HCT116 (cell line): Measurements from ENCODE around the gene SETD5. TPM values are rescaled to one million over a fixed set of nuclear protein-coding genes. Genes with fewer than 3 reads are reported as not detected.

Source experiments
- ATAC-seq: fragments of 200-7000 bp; cut with Tn5 transposase; 2 replicates; pipeline ENCODE4 v1.9.1; 2020; ENCODE audit warnings: mild to moderate bottlenecking, moderate library complexity
- BruUV-seq: library from RNA; stranded (reverse); fragments of 400-500 nt; replicated peaks from 2 replicates; lab custom pipeline; 2021; lab: Mats Ljungman, UMichigan
- CTCF ChIA-PET: fragments of 300-600 bp; sonication (Branson Sonifier 250); formaldehyde crosslinking; loops from one replicate; lab custom pipeline; 2021; ENCODE audit warnings: antibody characterized with exemption; lab: Charles Lee
- POLR2A ChIA-PET: fragments of 300-600, 350-600 bp; sonication (Branson Sonifier 250); formaldehyde crosslinking; loops from one replicate; lab custom pipeline; 2021; ENCODE audit warnings: antibody characterized with exemption; lab: Charles Lee
- RAD21 ChIA-PET, 2 experiments: fragments of 300-600 bp; sonication (Branson Sonifier 250); formaldehyde crosslinking; loops; one replicate each; lab custom pipeline; 2023; ENCODE audit warnings: low total read pairs in 2 of 2; ENCODE audit not compliant: uncharacterized antibody in 2 of 2, unreplicated experiment in 2 of 2, low non-redundant PET in 1 of 2; lab: Charles Lee
- DNase-seq: peaks from one replicate; pipeline ENCODE4 v3.0.0-alpha.2; 2010; ENCODE audit warnings: low read depth, low spot score
- H2AFZ ChIP-seq: fragments of 200-600 bp; shearing (Covaris generic), sonication (generic); 2 replicates; pipeline ENCODE4 v1.6.1; 2017; ENCODE audit warnings: low read depth, mixed run types, mixed read lengths, antibody characterized with exemption, low read length; ENCODE audit not compliant: poor library complexity, severe bottlenecking
- H3K27ac ChIP-seq: 2 replicates; pipeline ENCODE4 v1.5.1; 2012; ENCODE audit warnings: low read depth, low read length
- H3K27me3 ChIP-seq: fragments of 200-600 bp; sonication (generic); 2 replicates; pipeline ENCODE4 v1.6.1; 2016; ENCODE audit warnings: mixed run types, low read length, mixed read lengths; ENCODE audit not compliant: insufficient read depth
- H3K36me3 ChIP-seq, 2 experiments: fragments of 200-500 bp in 1 of 2; fragments of 200-600 bp in 1 of 2; sonication (Bioruptor generic) in 1 of 2; sonication (generic) in 1 of 2; 2 replicates each; pipeline versions ENCODE4 v1.5.1 to v1.6.1; 2014 to 2016; ENCODE audit warnings: low read length in 2 of 2, inconsistent platforms in 1 of 2, mixed read lengths in 1 of 2, mixed run types in 1 of 2; ENCODE audit not compliant: insufficient read depth in 2 of 2, control insufficient read depth in 1 of 2
- H3K4me1 ChIP-seq, 2 experiments: fragments of 200-600 bp in 1 of 2; sonication (generic) in 1 of 2; 2 replicates each; pipeline versions ENCODE4 v1.5.1 to v1.6.1; 2012 to 2017; ENCODE audit warnings: low read length in 2 of 2, inconsistent platforms in 1 of 2, mild to moderate bottlenecking in 1 of 2, mixed read lengths in 1 of 2, mixed run types in 1 of 2, moderate library complexity in 1 of 2; ENCODE audit not compliant: insufficient read depth in 2 of 2, control insufficient read depth in 1 of 2
- H3K4me2 ChIP-seq: fragments of 200-600 bp; sonication (generic); 2 replicates; pipeline ENCODE4 v1.6.1; 2017; ENCODE audit warnings: mixed run types, low read length, mixed read lengths
- H3K4me3 ChIP-seq, 2 experiments: fragments of 200-600 bp in 1 of 2; sonication (generic) in 1 of 2; replicated peaks in 1 of 2; 2 replicates each; pipeline ENCODE4 v1.5.1; 2011 to 2016; ENCODE audit warnings: low read length in 2 of 2, control low read depth in 1 of 2, low read depth in 1 of 2, mild to moderate bottlenecking in 1 of 2, mixed read lengths in 1 of 2, mixed run types in 1 of 2
- H3K79me2 ChIP-seq: fragments of 200-600 bp; sonication (generic); 2 replicates; pipeline ENCODE4 v1.6.1; 2017; ENCODE audit warnings: mild to moderate bottlenecking, mixed run types, low read length, moderate library complexity, mixed read lengths; ENCODE audit not compliant: insufficient read depth
- H3K9ac ChIP-seq: fragments of 200-600 bp; sonication (generic); 2 replicates; pipeline ENCODE4 v1.6.1; 2016; ENCODE audit warnings: low read length, mixed read lengths
- H3K9me2 ChIP-seq: fragments of 200-600 bp; sonication (generic), shearing (Covaris generic); 2 replicates; pipeline ENCODE4 v1.6.1; 2017; ENCODE audit warnings: mixed run types, mild to moderate bottlenecking, moderate library complexity; ENCODE audit not compliant: insufficient read depth
- H3K9me3 ChIP-seq, 2 experiments: fragments of 200-500 bp in 1 of 2; fragments of 200-600 bp in 1 of 2; sonication (Bioruptor generic) in 1 of 2; sonication (generic) in 1 of 2; 2 replicates each; pipeline ENCODE4 v1.6.1; 2014 to 2017; ENCODE audit warnings: low read length in 2 of 2, mixed read lengths in 2 of 2, inconsistent platforms in 1 of 2, low read depth in 1 of 2, mild to moderate bottlenecking in 1 of 2, mixed run types in 1 of 2, moderate library complexity in 1 of 2; ENCODE audit not compliant: control insufficient read depth in 1 of 2, insufficient read depth in 1 of 2
- H4K20me1 ChIP-seq: fragments of 200-600 bp; sonication (generic), shearing (Covaris generic); 2 replicates; pipeline ENCODE4 v1.6.1; 2017; ENCODE audit warnings: mixed run types, mild to moderate bottlenecking, moderate library complexity; ENCODE audit not compliant: insufficient read depth
- CEBPB ChIP-seq: IDR thresholded peaks from 2 replicates; pipeline ENCODE4 v1.6.1; 2012; ENCODE audit warnings: low read depth
- CTCF ChIP-seq, 3 experiments: fragments of 200-600 bp in 1 of 3; sonication (generic) in 1 of 3; IDR thresholded peaks in 2 of 3; conservative IDR thresholded peaks in 1 of 3; 2 replicates each; pipeline ENCODE4 v1.5.1; 2012 to 2017; ENCODE audit warnings: low read depth in 2 of 3, low read length in 2 of 3, antibody characterized with exemption in 1 of 3, borderline replicate concordance in 1 of 3, control low read depth in 1 of 3, mild to moderate bottlenecking in 1 of 3, mixed read lengths in 1 of 3, mixed run types in 1 of 3, moderate library complexity in 1 of 3; ENCODE audit not compliant: insufficient read depth in 1 of 3
- EGR1 ChIP-seq: IDR thresholded peaks from 2 replicates; pipeline ENCODE4 v1.6.1; 2012; ENCODE audit warnings: low read depth
- ELF1 ChIP-seq: IDR thresholded peaks from 2 replicates; pipeline ENCODE4 v1.6.1; 2012; ENCODE audit warnings: low read depth, borderline replicate concordance
- EZH2 ChIP-seq: fragments of 200-600 bp; sonication (generic); IDR thresholded peaks from 2 replicates; pipeline ENCODE4 v1.6.1; 2017; ENCODE audit warnings: antibody characterized with exemption, mixed run types
- EZH2phosphoT487 ChIP-seq: fragments of 200-600 bp; IDR thresholded peaks from 2 replicates; pipeline ENCODE4 v1.6.1; 2018; ENCODE audit warnings: antibody characterized with exemption, borderline replicate concordance
- FOSL1 ChIP-seq: IDR thresholded peaks from 2 replicates; pipeline ENCODE4 v1.6.1; 2012; ENCODE audit warnings: low read depth
- MAX ChIP-seq: IDR thresholded peaks from 2 replicates; pipeline ENCODE4 v1.6.1; 2012
- POLR2A ChIP-seq: IDR thresholded peaks from 2 replicates; pipeline ENCODE4 v1.7.0; 2011; ENCODE audit warnings: borderline replicate concordance; ENCODE audit not compliant: insufficient read depth, insufficient read length; ENCODE audit errors: extremely low read depth
- POLR2AphosphoS5 ChIP-seq: IDR thresholded peaks from 2 replicates; pipeline ENCODE4 v1.6.1; 2011; ENCODE audit warnings: mild to moderate bottlenecking, low read depth, low read length, moderate library complexity
- RAD21 ChIP-seq: IDR thresholded peaks from 2 replicates; pipeline ENCODE4 v1.6.1; 2012; ENCODE audit warnings: low read depth, mild to moderate bottlenecking
- REST ChIP-seq: IDR thresholded peaks from 2 replicates; pipeline ENCODE4 v1.6.1; 2012; ENCODE audit warnings: low read depth
- SIN3A ChIP-seq: IDR thresholded peaks from 2 replicates; pipeline ENCODE4 v1.6.1; 2012; ENCODE audit warnings: low read depth
- SP1 ChIP-seq: IDR thresholded peaks from 2 replicates; pipeline ENCODE4 v1.6.1; 2012; ENCODE audit warnings: low read depth
- YY1 ChIP-seq: IDR thresholded peaks from 2 replicates; pipeline ENCODE4 v1.6.1; 2011; ENCODE audit warnings: low read length, low read depth, moderate library complexity, mild to moderate bottlenecking; ENCODE audit not compliant: insufficient replicate concordance; ENCODE audit errors: extremely low read depth
- intact Hi-C: fragments of 100-400 bp; cut with micrococcal nuclease; formaldehyde crosslinking; loops from 2 replicates; pipeline ENCODE4 v1.10.0; 2022
- total RNA-seq: library from RNA; stranded (reverse); gene quantifications from one replicate; pipeline ENCODE4 v1.2.1, GENCODE V29; 2021; ENCODE audit not compliant: unreplicated experiment

Gene SETD5
- total RNA-seq, 1 experiment from 2014 or later: 141 TPM

- Histone ChIP-seq H2AFZ (no peak overlapping the region), H3K4me2 (no peak overlapping the region), H3K9ac (no peak overlapping the region), H3K27ac (no peak overlapping the region), H3K9me3 (no peaks in the 10 kb centered on the region), H3K79me2 (peaks cover 100% of the 10 kb centered on the region), H3K9me2 (no peaks in the 10 kb centered on the region), H3K36me3 (peaks cover 62 to 70% of the 10 kb centered on the region in 2 experiments), H3K27me3 (no peaks in the 10 kb centered on the region), H3K4me1 (peaks cover 2 to 6% of the 10 kb centered on the region in 2 experiments; a peak in 3 of 4 replicates), H4K20me1 (peaks cover 30% of the 10 kb centered on the region), H3K4me3 (no peak overlapping the region)
- RAD21 ChIA-PET: no interaction called here
- CTCF ChIA-PET: no interaction called here
- DNase-seq (no peak), ATAC-seq (no peak)
- intact Hi-C loops: no loop called here
- POLR2A ChIA-PET: no interaction called here
- TF ChIP-seq POLR2AphosphoS5 (no peak), ELF1 (no peak), REST (no peak), SP1 (no peak), CTCF (IDR thresholded peaks at IDR 0.05 in 2 of 3, conservative IDR thresholded peaks at IDR 0.05 in 1 of 3; ENCODE audit: borderline replicate concordance in 1 of 3, insufficient read depth in 1 of 3, low read depth in 2 of 3, low read length in 2 of 3) (no peak), EZH2phosphoT487 (no peak), FOSL1 (no peak), YY1 (no peak), POLR2A (no peak), SIN3A (no peak), MAX (no peak), EZH2 (no peak), EGR1 (no peak), RAD21 (no peak), CEBPB (no peak)
- no TSS peak for BruUV-seq
Observed at GRCh38 chr3:9428411-9428810, 31.0 kb downstream of the SETD5 start.
